HS-27A (cell line): ENCODE data around the gene PLEKHN1.
"Not testable (repeated sequence)": the region's sequence is repeated elsewhere in the genome, so short reads cannot be mapped to it uniquely, and the experiment has no call there.

Experiments
- DNase-seq: peaks from one replicate; pipeline ENCODE4 v3.0.0-alpha.2; 2012; ENCODE audit warnings: low read depth, missing footprints

Gene PLEKHN1

GRCh38 chr1:1010131-1010530 is 43.8 kb downstream of the PLEKHN1 start:
- not testable (repeated sequence) for DNase-seq

- no peak for DNase-seq
Measured at GRCh38 chr1:1011396-1011949, 45.2 kb downstream of the PLEKHN1 start.

GRCh38 chr1:1012736-1013104 is 46.4 kb downstream of the PLEKHN1 start:
- DNase-seq = not testable (repeated sequence)

GRCh38 chr1:1013105-1013921 is 47.0 kb downstream of the PLEKHN1 start, which contains the start of gene ISG15:
Gene ISG15, plus strand, starts transcription at chr1:1013497. Its CDS starts 77 bp downstream, at chr1:1013574.
- DNase-seq = no peak

GRCh38 chr1:1013922-1014648 is 47.8 kb downstream of the PLEKHN1 start:
- no peak for DNase-seq

GRCh38 chr1:1014799-1015681 is 48.8 kb downstream of the PLEKHN1 start:
- no peak for DNase-seq

- DNase-seq = not testable (repeated sequence)
Measured at GRCh38 chr1:1017397-1018320, 51.4 kb downstream of the PLEKHN1 start.

GRCh38 chr1:1018321-1018685 is 52.0 kb downstream of the PLEKHN1 start:
- DNase-seq = not testable (repeated sequence)

- DNase-seq = no peak
Measured at GRCh38 chr1:1019122-1019999, 53.1 kb downstream of the PLEKHN1 start.

GRCh38 chr1:1020000-1020404 is 53.7 kb downstream of the PLEKHN1 start, which contains the start of gene AGRN:
Gene AGRN, plus strand, starts transcription at chr1:1020120. Its CDS starts 53 bp downstream, at chr1:1020173.
- no peak for DNase-seq

- no peak for DNase-seq
Measured at GRCh38 chr1:1020415-1021009, 54.2 kb downstream of the PLEKHN1 start.

- DNase-seq = peak; percentile 63
Measured at GRCh38 chr1:1021010-1021919, 55.0 kb downstream of the PLEKHN1 start.

- no peak for DNase-seq
Measured at GRCh38 chr1:1021920-1022259, 55.6 kb downstream of the PLEKHN1 start.

GRCh38 chr1:1022302-1023009 is 56.2 kb downstream of the PLEKHN1 start:
- DNase-seq = no peak

GRCh38 chr1:1023700-1024099 is 57.4 kb downstream of the PLEKHN1 start:
- no peak for DNase-seq

GRCh38 chr1:1024149-1024770 is 58.0 kb downstream of the PLEKHN1 start:
- no peak for DNase-seq
